GM12873 (cell line): Measurements from ENCODE around the gene SMIM5.

Source experiments
- CTCF ChIP-seq: IDR thresholded peaks from 2 replicates; pipeline ENCODE4 v1.5.1; 2012; ENCODE audit warnings: low read depth, mild to moderate bottlenecking, moderate library complexity, low read length, control low read depth; ENCODE audit not compliant: insufficient read depth; ENCODE audit errors: missing control alignments

Gene SMIM5

GRCh38 chr17:75610103-75610984, 22.9 kb upstream of the SMIM5 start:
- no peak for TF ChIP-seq CTCF

- no peak for TF ChIP-seq CTCF
Observed at GRCh38 chr17:75611851-75612429, 21.3 kb upstream of the SMIM5 start.

GRCh38 chr17:75612906-75613626, 20.2 kb upstream of the SMIM5 start:
- no peak for TF ChIP-seq CTCF

GRCh38 chr17:75614006-75614405, 19.2 kb upstream of the SMIM5 start:
- peak; percentile 35 for TF ChIP-seq CTCF

GRCh38 chr17:75614556-75615270, 18.5 kb upstream of the SMIM5 start:
- no peak for TF ChIP-seq CTCF

GRCh38 chr17:75615301-75615700, 17.9 kb upstream of the SMIM5 start:
- no peak for TF ChIP-seq CTCF

GRCh38 chr17:75616521-75617122, 16.6 kb upstream of the SMIM5 start:
- no peak for TF ChIP-seq CTCF
